K562 (cell line): Measurements from ENCODE around the gene CLIP4. TPM values are rescaled to one million over a fixed set of nuclear protein-coding genes. Genes with fewer than 3 reads are reported as not detected.

ENCODE experiments used
- ATAC-seq: fragments of 200-7000 bp; cut with Tn5 transposase; 3 replicates; pipeline ENCODE4 v1.9.1; 2020; ENCODE audit warnings: moderate library complexity
- BruUV-seq: library from RNA; stranded (reverse); fragments of 400-500 nt; replicated peaks from 2 replicates; lab custom pipeline; 2021; lab: Mats Ljungman, UMichigan
- CTCF ChIA-PET: fragments of 300-600 bp; formaldehyde crosslinking; extraction: SDS; loops from one replicate; lab custom pipeline; 2021; ENCODE audit warnings: low intra/inter-chr PET ratio; lab: Yijun Ruan, JAX
- POLR2A ChIA-PET: fragments of 300-600, 350-650 bp; sonication (Branson Sonifier 250); formaldehyde crosslinking; extraction: SDS; loops from one replicate; lab custom pipeline; 2021; ENCODE audit warnings: antibody characterized with exemption, inconsistent platforms; lab: Yijun Ruan, JAX
- DNase-seq, 4 experiments: peaks; one replicate each; pipeline versions ENCODE4 v3.0.0 to v3.0.0-alpha.2; 2011 to 2018; ENCODE audit warnings: low spot score in 3 of 4, mixed read lengths in 3 of 4; ENCODE audit errors: extremely low read depth in 1 of 4
- FAIRE-seq: peaks from 2 replicates; lab custom pipeline; 2011; peaks lifted over from hg19 to GRCh38; lab: Jason Lieb, UNC
- H2AFZ ChIP-seq: 2 replicates; pipeline ENCODE4 v1.6.0; 2011; ENCODE audit warnings: low read depth, low read length, control low read depth, inconsistent platforms
- H3K27ac ChIP-seq: fragments of 200-600 bp; 3 replicates; pipeline ENCODE4 v1.8.0; 2011; ENCODE audit warnings: low read depth, mild to moderate bottlenecking, control low read depth, inconsistent platforms, low read length, moderate library complexity, mixed read lengths; ENCODE audit errors: extremely low read depth
- H3K27me3 ChIP-seq, 2 experiments: fragments of 300-600 bp in 1 of 2; 2 replicates in 1 of 2; 3 replicates in 1 of 2; pipeline versions ENCODE4 v1.6.0 to v1.8.0; 2011; ENCODE audit warnings: inconsistent platforms in 2 of 2, low read length in 2 of 2, mild to moderate bottlenecking in 1 of 2, mixed read lengths in 1 of 2, moderate library complexity in 1 of 2; ENCODE audit not compliant: control insufficient read depth in 2 of 2, insufficient read depth in 2 of 2
- H3K36me3 ChIP-seq: fragments of 300-600 bp; 3 replicates; pipeline ENCODE4 v1.8.0; 2011; ENCODE audit warnings: mild to moderate bottlenecking, low read length, inconsistent platforms; ENCODE audit not compliant: control insufficient read depth, insufficient read depth
- H3K4me1 ChIP-seq, 2 experiments: fragments of 200-600 bp in 1 of 2; replicated peaks in 1 of 2; 2 replicates in 1 of 2; 3 replicates in 1 of 2; pipeline versions ENCODE4 v1.5.1 to v1.8.0; 2011; ENCODE audit warnings: inconsistent platforms in 2 of 2, low read length in 2 of 2, mild to moderate bottlenecking in 1 of 2, mixed read lengths in 1 of 2, moderate library complexity in 1 of 2; ENCODE audit not compliant: control insufficient read depth in 2 of 2, insufficient read depth in 2 of 2
- H3K4me2 ChIP-seq: 2 replicates; pipeline ENCODE4 v1.6.1; 2011; ENCODE audit warnings: low read length, control low read depth, inconsistent platforms, mixed read lengths; ENCODE audit not compliant: insufficient read depth
- H3K4me3 ChIP-seq: fragments of 200-600 bp; sonication (generic), shearing (Covaris generic); 2 replicates; pipeline ENCODE4 v1.5.1; 2016; ENCODE audit warnings: control low read depth, inconsistent platforms
- H3K79me2 ChIP-seq: fragments of 200-600 bp; 3 replicates; pipeline ENCODE4 v1.8.0; 2011; ENCODE audit warnings: low read length, inconsistent platforms; ENCODE audit not compliant: control insufficient read depth, insufficient read depth
- H3K9ac ChIP-seq, 2 experiments: 2 replicates each; pipeline versions ENCODE4 v1.6.0 to v1.6.1; 2011; ENCODE audit warnings: low read depth in 2 of 2, low read length in 2 of 2, control low read depth in 1 of 2, inconsistent platforms in 1 of 2, mild to moderate bottlenecking in 1 of 2, mixed read lengths in 1 of 2; ENCODE audit not compliant: insufficient read depth in 1 of 2
- H3K9me1 ChIP-seq: one replicate; pipeline ENCODE4 v1.6.0; 2011; ENCODE audit warnings: inconsistent platforms, mild to moderate bottlenecking, low read length, moderate library complexity; ENCODE audit not compliant: control insufficient read depth, insufficient read depth
- H3K9me3 ChIP-seq: replicated peaks from 2 replicates; pipeline ENCODE4 v1.5.1; 2011; ENCODE audit warnings: low read depth, low read length, inconsistent platforms; ENCODE audit not compliant: control insufficient read depth, insufficient read depth
- H4K20me1 ChIP-seq: replicated peaks from 2 replicates; pipeline ENCODE4 v1.6.1; 2011; ENCODE audit warnings: low read length, inconsistent platforms, mixed read lengths; ENCODE audit not compliant: control insufficient read depth, insufficient read depth
- E4F1 ChIP-seq: fragments of 250-450 bp; sonication (Bioruptor Pico); IDR thresholded peaks from 2 replicates; pipeline ENCODE4 v1.5.0; 2021; ENCODE audit warnings: mild to moderate bottlenecking, borderline replicate concordance
- HMG20B ChIP-seq: fragments of 250-450 bp; sonication (Bioruptor Pico); IDR thresholded peaks from 2 replicates; pipeline ENCODE4 v1.5.0; 2021; ENCODE audit warnings: mild to moderate bottlenecking
- HOXB6 ChIP-seq: fragments of 250-450 bp; sonication (Bioruptor Pico); IDR thresholded peaks from 2 replicates; pipeline ENCODE4 v1.5.1; 2022; ENCODE audit warnings: mild to moderate bottlenecking, borderline replicate concordance
- RFX1 ChIP-seq: fragments of 450-650 bp; IDR thresholded peaks from 2 replicates; pipeline ENCODE4 v1.6.1; 2016; ENCODE audit warnings: mild to moderate bottlenecking, moderate library complexity
- ZNF134 ChIP-seq: fragments of 250-450 bp; sonication (Bioruptor Pico); conservative IDR thresholded peaks from 2 replicates; pipeline ENCODE4 v1.4.0; 2020
- ZNF584 ChIP-seq: fragments of 200-800 bp; sonication (Bioruptor generic); IDR thresholded peaks from 2 replicates; pipeline ENCODE4 v1.6.1; 2016; ENCODE audit warnings: low read depth, mild to moderate bottlenecking, missing genetic modification characterization, missing compliant biosample characterization
- WGBS: fragments of 100-300 bp; shearing (Covaris generic); methylation state at CpG from one replicate; pipeline ENCODE4 v1.1.6; 2016; ENCODE audit warnings: low coverage, mixed read lengths; ENCODE audit not compliant: insufficient coverage; ENCODE audit errors: missing lambda C conversion rate; 5-methylcytosine and 5-hydroxymethylcytosine counted together
- in situ Hi-C: fragments of 300-500 bp; cut with MboI; formaldehyde crosslinking; loops from 4 replicates; pipeline ENCODE4 v1.15.0; 2018; ENCODE audit warnings: inconsistent platforms, mixed read lengths
- intact Hi-C: fragments of 100-400 bp; cut with micrococcal nuclease; formaldehyde crosslinking; loops from 2 replicates; pipeline ENCODE4 v1.14.2; 2022
- polyA plus RNA-seq, 8 experiments: library from polyadenylated mRNA; depleted of rRNA in 4 of 8; stranded (reverse) in 5 of 8; unstranded in 3 of 8; fragments of >200 nt; fragmentation: Nextera tagmentation in 2 of 8; fragmentation: Illumina TruSeq in 1 of 8; extraction: Ambion mirVana in 2 of 8; extraction: Trizol in 1 of 8; gene quantifications; 2 replicates each; pipeline versions ENCODE4 v1.2.1 to v1.2.3, GENCODE V29; 2011 to 2014; ENCODE audit warnings: inconsistent platforms in 1 of 8, missing spikeins in 1 of 8
- total RNA-seq, 7 experiments: library from RNA; depleted of rRNA in 6 of 7; stranded (reverse); fragments of >200 nt in 6 of 7; fragmentation: Illumina TruSeq in 2 of 7; extraction: Trizol in 2 of 7; gene quantifications; 2 replicates each; pipeline versions ENCODE4 v1.2.1 to v1.2.3, GENCODE V29; 2011 to 2021; ENCODE audit warnings: low replicate concordance in 1 of 7
- TF ChIP-seq, protein P1 (sequence below): sonication (generic); formaldehyde crosslinking; IDR thresholded peaks from 2 replicates; pipeline ENCODE4 v1.8.0; 2022; ENCODE audit warnings: mild to moderate bottlenecking, low read depth, missing genetic modification reagents

Gene CLIP4
- total and polyA plus RNA-seq, 9 of the 15 experiments (the other 6 are each of a cell fraction or from before 2014, with no cell fraction given): 0.03 to 0.38 (median 0.13) TPM; not detected in 5

GRCh38 chr2:29226375-29226774 lies 111.2 kb downstream of the CLIP4 start (continued):
- TF ChIP-seq E4F1 (CRISPR knock-in tag): no peak
- TF ChIP-seq, protein P1, sequence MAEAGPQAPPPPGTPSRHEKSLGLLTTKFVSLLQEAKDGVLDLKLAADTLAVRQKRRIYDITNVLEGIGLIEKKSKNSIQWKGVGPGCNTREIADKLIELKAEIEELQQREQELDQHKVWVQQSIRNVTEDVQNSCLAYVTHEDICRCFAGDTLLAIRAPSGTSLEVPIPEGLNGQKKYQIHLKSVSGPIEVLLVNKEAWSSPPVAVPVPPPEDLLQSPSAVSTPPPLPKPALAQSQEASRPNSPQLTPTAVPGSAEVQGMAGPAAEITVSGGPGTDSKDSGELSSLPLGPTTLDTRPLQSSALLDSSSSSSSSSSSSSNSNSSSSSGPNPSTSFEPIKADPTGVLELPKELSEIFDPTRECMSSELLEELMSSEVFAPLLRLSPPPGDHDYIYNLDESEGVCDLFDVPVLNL (CRISPR knock-in tag): no peak

- 1% methylated on average over 7 of the region's 7 CpGs for WGBS
- Histone ChIP-seq H3K36me3 (no peaks in the 10 kb centered on the region), H3K4me2 (no peak overlapping the region), H4K20me1 (peaks cover 11% of the 10 kb centered on the region), H3K79me2 (no peaks in the 10 kb centered on the region), H3K9me3 (no peaks in the 10 kb centered on the region), H2AFZ (no peak overlapping the region), H3K9ac (no peak overlapping the region), H3K4me1 (no peaks in the 10 kb centered on the region), H3K27me3 (peaks cover 7 to 74% of the 10 kb centered on the region in 2 experiments; a peak in 3 of 5 replicates), H3K27ac (no peak overlapping the region), H3K4me3 (no peak overlapping the region), H3K9me1 (no peaks in the 10 kb centered on the region)
- no TSS peak for BruUV-seq
- POLR2A ChIA-PET: no interaction called here
- in situ Hi-C loops: no loop called here
- ATAC-seq (no peak), DNase-seq (no peak), FAIRE-seq (no peak)
- TF ChIP-seq HOXB6 (CRISPR knock-in tag): no peak
- no peak for TF ChIP-seq ZNF134 (CRISPR knock-in tag)
- no peak for TF ChIP-seq ZNF584 (CRISPR knock-in tag)
- no peak for TF ChIP-seq HMG20B
- TF ChIP-seq RFX1: no peak
- CTCF ChIA-PET: no interaction called here
- intact Hi-C loops: no loop called here
Measured at GRCh38 chr2:29226808-29227207, 111.6 kb downstream of the CLIP4 start.
